Nephron progenitor cell (in vitro differentiated cells): ENCODE data around the gene SARDH.

Experiments
- DNase-seq: peaks from one replicate; pipeline ENCODE4 v3.0.0; 2021
- H3K27ac Mint-ChIP-seq: 2 replicates; pipeline ENCODE4 v1.8.0; 2021; ENCODE audit warnings: mild to moderate bottlenecking, moderate library complexity, mixed read lengths
- H3K27me3 Mint-ChIP-seq: 2 replicates; pipeline ENCODE4 v1.8.0; 2021; ENCODE audit warnings: mild to moderate bottlenecking, low read depth, mixed read lengths; ENCODE audit not compliant: poor library complexity
- H3K36me3 Mint-ChIP-seq: 2 replicates; pipeline ENCODE4 v1.8.0; 2021; ENCODE audit warnings: low read depth, mixed read lengths
- H3K4me1 Mint-ChIP-seq: 2 replicates; pipeline ENCODE4 v1.8.0; 2021; ENCODE audit warnings: mixed read lengths
- H3K4me3 Mint-ChIP-seq: 2 replicates; pipeline ENCODE4 v1.8.0; 2021; ENCODE audit warnings: mild to moderate bottlenecking, moderate library complexity, mixed read lengths
- H3K9me3 Mint-ChIP-seq: 2 replicates; pipeline ENCODE4 v1.8.0; 2021; ENCODE audit warnings: mild to moderate bottlenecking, moderate library complexity, mixed read lengths
- TF ChIP-seq, protein P1 (sequence below): fragments of 200-600 bp; sonication (generic); IDR thresholded peaks from 2 replicates; pipeline ENCODE4 v1.5.0; 2021; ENCODE audit warnings: antibody characterized with exemption

Gene SARDH

DNA sequence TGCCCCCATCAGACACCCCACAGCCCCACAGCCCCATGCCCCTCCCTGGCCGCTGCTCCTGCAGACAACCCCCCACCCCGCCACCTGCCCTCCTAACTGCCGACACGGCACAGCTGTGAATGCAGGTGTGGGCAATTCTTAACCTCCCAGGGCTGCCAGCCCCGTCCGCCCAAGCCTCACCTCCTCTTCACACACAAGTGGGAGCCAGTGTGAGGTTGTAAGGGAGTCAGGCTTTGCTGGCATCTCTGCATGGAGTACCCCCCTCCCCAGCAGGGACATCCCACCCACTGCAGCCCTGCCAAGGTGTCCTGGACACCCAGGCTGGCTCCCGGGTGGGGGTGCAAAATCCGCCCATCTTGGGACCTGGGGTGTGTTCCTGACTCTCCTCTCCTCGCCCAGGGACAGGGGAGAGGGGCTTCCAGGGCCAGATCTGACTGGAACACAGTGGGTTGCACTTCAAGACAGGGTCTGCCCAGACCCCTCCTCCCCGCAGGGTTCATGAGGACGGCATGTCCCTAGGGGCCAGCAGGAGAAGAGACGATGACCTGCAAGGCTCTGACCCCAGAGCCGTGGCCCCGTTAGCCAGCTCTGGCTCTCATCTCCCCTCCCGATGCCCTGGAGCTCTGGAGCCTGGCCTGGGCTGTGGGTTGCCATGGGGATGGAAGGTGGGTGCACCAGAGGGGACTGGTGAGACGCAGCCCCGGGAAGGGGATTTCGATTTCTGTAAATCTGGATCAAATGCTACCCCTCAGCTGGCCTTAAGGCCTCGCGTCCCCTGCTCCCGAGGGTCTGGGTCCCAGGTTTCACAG is 34.4 kb downstream of the SARDH start:
- Mint-ChIP-seq H3K36me3 (peaks cover 6% of the 10 kb centered on the region), H3K27ac (no peak overlapping the region), H3K4me3 (no peak overlapping the region), H3K27me3 (no peaks in the 10 kb centered on the region), H3K9me3 (peaks cover under 1% of the 10 kb centered on the region), H3K4me1 (peaks cover 62% of the 10 kb centered on the region)
- TF ChIP-seq, protein P1, sequence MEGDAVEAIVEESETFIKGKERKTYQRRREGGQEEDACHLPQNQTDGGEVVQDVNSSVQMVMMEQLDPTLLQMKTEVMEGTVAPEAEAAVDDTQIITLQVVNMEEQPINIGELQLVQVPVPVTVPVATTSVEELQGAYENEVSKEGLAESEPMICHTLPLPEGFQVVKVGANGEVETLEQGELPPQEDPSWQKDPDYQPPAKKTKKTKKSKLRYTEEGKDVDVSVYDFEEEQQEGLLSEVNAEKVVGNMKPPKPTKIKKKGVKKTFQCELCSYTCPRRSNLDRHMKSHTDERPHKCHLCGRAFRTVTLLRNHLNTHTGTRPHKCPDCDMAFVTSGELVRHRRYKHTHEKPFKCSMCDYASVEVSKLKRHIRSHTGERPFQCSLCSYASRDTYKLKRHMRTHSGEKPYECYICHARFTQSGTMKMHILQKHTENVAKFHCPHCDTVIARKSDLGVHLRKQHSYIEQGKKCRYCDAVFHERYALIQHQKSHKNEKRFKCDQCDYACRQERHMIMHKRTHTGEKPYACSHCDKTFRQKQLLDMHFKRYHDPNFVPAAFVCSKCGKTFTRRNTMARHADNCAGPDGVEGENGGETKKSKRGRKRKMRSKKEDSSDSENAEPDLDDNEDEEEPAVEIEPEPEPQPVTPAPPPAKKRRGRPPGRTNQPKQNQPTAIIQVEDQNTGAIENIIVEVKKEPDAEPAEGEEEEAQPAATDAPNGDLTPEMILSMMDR = no peak
- DNase-seq = peak; percentile 27

DNA sequence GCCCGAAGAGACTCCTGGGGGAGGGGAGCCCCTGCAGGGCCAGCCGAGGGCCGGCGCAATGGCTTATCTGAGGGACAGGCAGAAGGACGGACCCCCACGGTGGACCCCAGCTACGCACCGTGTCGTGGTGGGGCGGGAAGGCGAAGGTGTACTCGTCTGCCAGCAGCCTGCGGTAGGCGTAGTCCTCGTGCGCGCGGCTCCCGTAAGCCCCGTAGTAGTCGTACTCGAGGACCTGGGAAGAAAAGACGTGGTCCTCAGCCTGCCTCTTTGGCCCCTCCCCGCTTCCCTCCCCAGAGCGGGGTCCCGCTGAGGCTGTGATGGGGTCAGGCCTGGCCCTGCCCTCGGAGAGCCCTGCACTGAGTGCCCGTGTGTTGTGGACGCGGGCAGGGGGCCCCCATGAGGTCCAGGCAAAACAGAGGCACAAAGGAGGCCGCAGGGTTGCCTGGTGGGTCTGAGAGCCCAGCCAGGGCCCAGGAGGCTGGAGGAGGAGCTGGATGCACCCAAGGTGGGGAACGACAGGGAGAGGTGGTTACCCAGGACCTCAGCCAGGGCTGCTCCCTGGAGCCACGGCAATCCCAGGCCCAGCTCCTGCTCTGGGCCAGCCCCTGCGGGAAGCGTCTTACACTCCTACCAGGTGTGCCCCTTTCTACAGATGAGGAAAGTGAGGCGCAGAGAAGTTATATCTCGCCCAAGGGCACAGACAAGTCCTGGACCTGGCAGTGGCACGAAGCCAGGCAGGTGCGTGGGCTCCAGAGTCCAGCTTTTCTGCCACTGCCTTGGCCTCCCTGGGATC is 35.2 kb downstream of the SARDH start:
- no peaks in the 10 kb centered on the region for H3K27me3 Mint-ChIP-seq
- no peak overlapping the region for H3K27ac Mint-ChIP-seq
- peaks cover 4% of the 10 kb centered on the region for H3K9me3 Mint-ChIP-seq
- TF ChIP-seq, protein P1 = no peak
- DNase-seq = peak; percentile 7
- H3K4me3 Mint-ChIP-seq = peak overlapping the region; percentile 52
- H3K4me1 Mint-ChIP-seq = peaks cover 62% of the 10 kb centered on the region
- H3K36me3 Mint-ChIP-seq = peaks cover 10% of the 10 kb centered on the region

DNA sequence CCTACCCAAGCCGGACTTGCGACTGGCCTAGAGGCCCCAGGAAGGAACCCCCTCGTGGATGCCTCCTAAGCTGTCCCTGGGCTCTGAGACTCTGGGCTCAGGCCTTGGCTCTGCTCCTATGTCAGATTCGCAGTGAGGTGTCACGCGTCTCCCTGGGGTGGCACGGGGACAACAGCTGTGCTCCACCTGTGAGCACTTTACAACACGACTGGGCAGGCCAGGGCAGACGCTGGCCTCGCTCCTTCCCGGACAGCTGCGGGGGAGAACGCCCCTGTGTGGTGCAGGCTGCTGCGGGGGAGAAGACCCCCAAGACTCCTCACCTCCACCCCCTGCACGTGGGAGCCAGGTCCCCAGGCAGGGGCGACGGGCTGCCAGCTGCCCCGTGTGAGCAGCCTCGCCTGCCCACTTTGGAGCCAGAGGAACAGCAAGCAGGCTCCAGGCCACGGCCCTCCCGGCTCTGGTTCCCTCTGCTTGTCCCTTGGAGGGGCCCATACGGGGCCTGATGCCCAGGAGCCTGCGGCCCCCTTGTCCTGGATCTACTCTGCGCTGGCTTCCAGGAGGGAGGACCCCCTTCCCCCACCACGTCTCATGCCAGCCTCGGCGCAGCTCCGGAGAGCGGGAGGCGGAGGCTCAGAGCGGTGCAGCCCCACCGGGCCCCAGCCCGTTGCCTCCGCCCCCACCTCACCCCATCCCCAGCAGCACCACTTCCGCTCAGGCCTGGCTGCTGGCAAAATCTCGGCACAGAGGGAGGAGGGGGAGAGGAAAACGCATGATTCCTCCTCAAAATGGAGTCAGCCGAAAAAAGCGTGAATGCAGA is 36.0 kb downstream of the SARDH start:
- Mint-ChIP-seq H3K4me1 (peaks cover 56% of the 10 kb centered on the region), H3K9me3 (peaks cover 4% of the 10 kb centered on the region), H3K27ac (no peak overlapping the region), H3K27me3 (no peaks in the 10 kb centered on the region), H3K36me3 (peaks cover 10% of the 10 kb centered on the region), H3K4me3 (peak overlapping the region; percentile 52)
- TF ChIP-seq, protein P1 = no peak
- DNase-seq = peak; percentile 48

DNA sequence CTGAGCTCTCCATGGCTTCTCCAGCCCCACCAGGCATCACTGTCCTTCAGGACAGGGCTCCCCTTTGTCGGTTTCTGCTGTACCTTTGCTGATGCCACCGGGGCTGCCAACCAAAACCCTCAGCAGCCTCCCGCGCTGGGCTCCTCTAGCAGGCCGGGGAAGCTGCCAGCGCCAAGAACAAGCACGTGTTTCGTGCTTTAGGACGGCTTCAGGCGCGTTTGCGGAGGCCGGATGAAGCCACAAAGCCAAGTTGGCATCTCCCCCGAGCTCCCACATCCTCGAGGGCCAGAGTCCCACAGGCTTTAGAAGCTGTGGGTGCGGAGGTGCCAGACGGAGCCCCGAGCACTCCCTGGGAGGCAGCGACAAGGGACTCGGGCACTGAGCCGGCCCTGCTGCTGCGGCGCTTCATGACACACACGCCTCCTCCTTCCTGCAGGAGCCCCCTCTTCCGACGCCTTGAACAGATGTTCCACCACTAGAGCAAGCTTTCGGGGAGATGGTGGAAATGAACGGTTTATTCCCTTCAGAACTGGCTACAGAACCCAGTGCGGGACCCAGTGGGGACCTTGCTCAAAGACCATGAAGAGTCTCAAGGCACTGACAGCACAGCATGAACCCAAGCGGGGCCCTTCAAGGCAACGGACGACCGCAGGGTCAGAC is 36.7 kb downstream of the SARDH start:
- no peak for DNase-seq
- H3K27me3 Mint-ChIP-seq = no peaks in the 10 kb centered on the region
- H3K9me3 Mint-ChIP-seq = peaks cover 4% of the 10 kb centered on the region

DNA sequence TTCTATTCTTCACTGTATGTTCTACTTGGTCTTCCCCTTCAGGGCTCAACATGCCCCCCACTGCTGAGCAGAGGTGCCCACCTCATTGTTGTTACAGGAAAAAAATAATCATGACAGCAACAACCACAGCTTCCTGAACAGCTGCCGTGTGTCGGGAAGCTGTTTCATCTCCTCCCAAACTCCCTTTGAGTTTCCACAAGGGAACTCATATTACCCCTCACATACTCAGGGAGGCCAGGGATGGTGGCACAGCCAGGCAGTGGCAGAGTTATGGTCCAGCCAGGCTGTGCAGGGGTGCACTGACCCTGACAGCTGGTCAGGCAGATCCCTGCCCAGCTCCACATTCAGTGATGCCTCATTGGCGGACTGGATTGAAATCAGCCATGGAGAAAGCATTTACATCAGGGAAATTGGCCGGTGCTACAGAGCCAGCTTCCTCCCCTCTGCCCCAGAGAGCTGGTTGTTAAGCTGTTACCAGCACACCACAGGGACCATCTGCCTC is 37.3 kb downstream of the SARDH start:
- DNase-seq = no peak
- Mint-ChIP-seq H3K36me3 (peaks cover 10% of the 10 kb centered on the region), H3K4me3 (no peak overlapping the region), H3K27ac (no peak overlapping the region), H3K27me3 (no peaks in the 10 kb centered on the region), H3K4me1 (peaks cover 43% of the 10 kb centered on the region), H3K9me3 (peaks cover 4% of the 10 kb centered on the region)
- TF ChIP-seq, protein P1 = no peak

More for the DNA sequence above, 36.7 kb downstream of the SARDH start:
- peak overlapping the region; percentile 18 for H3K4me3 Mint-ChIP-seq
- H3K4me1 Mint-ChIP-seq = peaks cover 49% of the 10 kb centered on the region
- TF ChIP-seq, protein P1 = no peak
- H3K36me3 Mint-ChIP-seq = peaks cover 10% of the 10 kb centered on the region
- H3K27ac Mint-ChIP-seq = peak overlapping the region; percentile 83
